DOHH2 (cell line): ENCODE data around the gene SYT6.

Experiments
- CTCF ChIP-seq: fragments of 200-600 bp; sonication (generic); IDR thresholded peaks from one replicate; pipeline ENCODE4 v1.5.1; 2014; ENCODE audit warnings: antibody characterized with exemption, mild to moderate bottlenecking, low read depth, low read length; ENCODE audit not compliant: poor library complexity, severe bottlenecking
- EZH2phosphoT487 ChIP-seq: fragments of 200-600 bp; sonication (generic); IDR thresholded peaks from 2 replicates; pipeline ENCODE4 v1.6.1; 2017; ENCODE audit warnings: borderline replicate concordance, mild to moderate bottlenecking, antibody characterized with exemption, low read length, moderate library complexity, mixed read lengths

- TF ChIP-seq CTCF (no peak), EZH2phosphoT487 (no peak)
Measured at GRCh38 chr1:114103992-114104391, 49.7 kb downstream of the SYT6 start.
